Dendritic cell treated with granulocyte-macrophage colony-stimulating factor and Interleukin-4, amounts not matched to agents 40 ng/mL and 50 ng/mL, for 4 days (primary cell): ENCODE measurements around the gene TMEM190.
A peak's percentile ranks its signal among the peaks of the same experiment; 100 is the strongest.

Experiments
- H3K27ac Mint-ChIP-seq: one replicate; pipeline ENCODE4 v1.8.0; 2022; ENCODE audit warnings: mild to moderate bottlenecking, mixed read lengths
- H3K27me3 Mint-ChIP-seq: one replicate; pipeline ENCODE4 v1.8.0; 2022; ENCODE audit warnings: mild to moderate bottlenecking, mixed read lengths
- H3K36me3 Mint-ChIP-seq: one replicate; pipeline ENCODE4 v1.8.0; 2022; ENCODE audit warnings: low read depth, mixed read lengths
- H3K4me1 Mint-ChIP-seq: one replicate; pipeline ENCODE4 v1.8.0; 2022; ENCODE audit warnings: low read depth, mixed read lengths
- H3K4me3 Mint-ChIP-seq: one replicate; pipeline ENCODE4 v1.8.0; 2022; ENCODE audit warnings: mild to moderate bottlenecking, moderate library complexity, mixed read lengths
- H3K9me3 Mint-ChIP-seq: one replicate; pipeline ENCODE4 v1.8.0; 2022; ENCODE audit warnings: mixed read lengths
- intact Hi-C: fragments of 100-400 bp; cut with micrococcal nuclease; formaldehyde crosslinking; loops from one replicate; pipeline ENCODE4 v1.15.0; 2022

Gene TMEM190

DNA sequence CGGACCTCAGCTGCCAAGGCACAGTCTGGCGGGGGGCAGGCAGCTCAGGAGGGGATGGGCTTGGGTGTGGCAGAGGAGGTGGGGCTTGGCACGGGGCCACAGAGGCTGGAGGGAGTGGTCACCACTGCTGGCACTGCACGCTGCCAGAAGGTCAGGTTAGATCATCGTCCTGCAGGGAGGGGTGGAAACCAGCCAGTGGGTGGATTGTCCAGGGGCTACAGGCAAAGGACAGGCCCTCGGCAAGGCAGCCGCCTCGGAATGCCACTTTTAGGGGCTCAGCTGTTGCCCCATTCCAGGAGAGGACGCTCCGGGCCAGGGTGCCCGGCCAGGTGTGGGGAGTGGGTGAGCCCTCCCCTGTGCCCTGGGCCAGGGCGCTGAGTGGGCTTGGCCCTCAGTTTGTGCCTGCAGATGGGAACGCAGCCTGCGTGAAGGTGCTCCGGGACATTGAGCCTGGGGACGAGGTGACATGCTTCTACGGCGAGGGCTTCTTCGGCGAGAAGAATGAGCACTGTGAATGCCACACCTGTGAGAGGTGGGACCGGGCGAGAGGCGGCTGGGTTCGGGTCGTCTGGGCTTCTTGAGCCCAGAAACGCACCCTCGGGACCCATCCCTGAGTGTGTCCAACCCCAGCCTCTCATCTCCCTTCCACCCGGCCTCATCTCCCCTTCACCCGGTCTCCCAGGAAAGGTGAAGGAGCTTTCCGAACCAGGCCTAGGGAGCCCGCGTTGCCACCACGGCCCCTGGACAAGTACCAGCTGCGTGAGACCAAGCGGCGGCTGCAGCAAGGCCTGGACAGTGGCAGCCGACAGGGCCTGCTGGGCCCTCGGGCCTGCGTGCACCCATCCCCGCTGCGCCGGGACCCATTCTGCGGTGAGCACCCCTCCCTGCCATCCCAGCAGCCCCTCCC, 30.6 kb upstream of the TMEM190 start:
- Mint-ChIP-seq H3K4me1 (peaks cover 15% of the 10 kb centered on the region), H3K27me3 (peaks cover under 1% of the 10 kb centered on the region), H3K4me3 (no peak overlapping the region), H3K36me3 (peaks cover 67% of the 10 kb centered on the region), H3K27ac (peak overlapping the region; percentile 17), H3K9me3 (no peaks in the 10 kb centered on the region)
- intact Hi-C loops, result no loop called here

DNA sequence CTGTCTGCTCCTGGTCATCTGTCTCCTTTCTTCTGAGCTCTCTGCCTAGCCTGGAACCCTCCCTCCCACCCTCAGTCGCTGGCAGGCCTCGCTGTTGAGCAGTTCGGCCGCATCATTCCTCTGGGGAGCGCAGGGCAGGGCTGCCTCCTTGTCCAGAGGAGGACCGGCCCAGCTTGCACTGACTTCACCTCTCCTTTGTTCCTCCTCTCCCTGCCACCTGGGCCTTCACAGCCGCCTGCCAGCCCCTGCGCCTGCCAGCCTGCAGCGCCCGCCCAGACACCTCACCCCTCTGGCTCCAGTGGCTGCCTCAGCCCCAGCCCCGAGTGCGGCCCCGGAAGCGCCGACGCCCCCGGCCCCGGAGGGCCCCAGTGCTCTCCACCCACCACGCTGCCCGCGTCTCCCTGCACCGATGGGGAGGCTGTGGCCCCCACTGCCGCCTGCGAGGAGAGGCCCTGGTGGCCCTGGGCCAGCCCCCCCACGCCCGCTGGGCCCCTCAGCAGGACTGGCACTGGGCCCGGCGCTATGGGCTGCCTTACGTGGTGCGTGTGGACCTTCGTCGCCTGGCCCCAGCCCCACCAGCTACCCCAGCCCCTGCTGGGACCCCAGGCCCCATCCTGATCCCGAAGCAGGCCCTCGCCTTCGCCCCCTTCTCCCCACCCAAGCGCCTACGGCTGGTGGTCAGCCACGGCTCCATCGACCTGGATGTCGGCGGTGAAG, 29.7 kb upstream of the TMEM190 start:
- intact Hi-C loops, result no loop called here
- H3K9me3 Mint-ChIP-seq, result no peaks in the 10 kb centered on the region
- peaks cover 8% of the 10 kb centered on the region for H3K27me3 Mint-ChIP-seq
- peaks cover 15% of the 10 kb centered on the region for H3K4me1 Mint-ChIP-seq
- no peak overlapping the region for H3K4me3 Mint-ChIP-seq
- H3K27ac Mint-ChIP-seq, result no peak overlapping the region
- H3K36me3 Mint-ChIP-seq, result peaks cover 63% of the 10 kb centered on the region

DNA sequence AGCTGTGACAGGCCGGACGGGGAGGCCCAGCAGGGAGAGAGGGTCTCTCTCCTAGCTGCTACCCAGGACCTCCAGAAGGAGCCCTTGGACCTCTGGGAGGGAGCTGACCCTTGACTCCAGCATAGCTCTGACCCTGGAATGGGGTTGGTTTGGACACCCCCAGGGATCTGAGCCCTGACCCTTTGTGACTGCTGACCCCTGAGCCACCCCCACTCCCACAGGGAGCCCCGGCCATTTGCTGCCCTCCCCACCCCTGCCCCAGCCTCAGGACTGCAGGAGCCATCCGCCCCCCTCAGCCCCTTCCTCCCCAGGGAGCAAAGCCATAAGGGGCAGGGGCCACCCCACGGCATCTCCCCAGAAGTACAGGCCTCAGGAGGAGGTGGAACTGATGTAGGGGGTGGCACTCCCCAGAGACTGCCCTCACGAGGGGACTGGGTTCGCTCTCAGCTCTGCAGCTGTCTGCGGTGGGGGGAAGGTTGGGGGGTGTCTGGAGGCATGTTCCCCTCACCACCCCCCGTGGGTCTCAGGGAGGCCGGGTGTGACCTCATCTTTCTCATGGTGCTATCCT, 29.1 kb upstream of the TMEM190 start:
- Mint-ChIP-seq H3K27me3 (peaks cover 15% of the 10 kb centered on the region), H3K9me3 (no peaks in the 10 kb centered on the region), H3K4me3 (no peak overlapping the region), H3K36me3 (peaks cover 56% of the 10 kb centered on the region), H3K4me1 (peaks cover 22% of the 10 kb centered on the region), H3K27ac (no peak overlapping the region)
- intact Hi-C loops, result no loop called here

DNA sequence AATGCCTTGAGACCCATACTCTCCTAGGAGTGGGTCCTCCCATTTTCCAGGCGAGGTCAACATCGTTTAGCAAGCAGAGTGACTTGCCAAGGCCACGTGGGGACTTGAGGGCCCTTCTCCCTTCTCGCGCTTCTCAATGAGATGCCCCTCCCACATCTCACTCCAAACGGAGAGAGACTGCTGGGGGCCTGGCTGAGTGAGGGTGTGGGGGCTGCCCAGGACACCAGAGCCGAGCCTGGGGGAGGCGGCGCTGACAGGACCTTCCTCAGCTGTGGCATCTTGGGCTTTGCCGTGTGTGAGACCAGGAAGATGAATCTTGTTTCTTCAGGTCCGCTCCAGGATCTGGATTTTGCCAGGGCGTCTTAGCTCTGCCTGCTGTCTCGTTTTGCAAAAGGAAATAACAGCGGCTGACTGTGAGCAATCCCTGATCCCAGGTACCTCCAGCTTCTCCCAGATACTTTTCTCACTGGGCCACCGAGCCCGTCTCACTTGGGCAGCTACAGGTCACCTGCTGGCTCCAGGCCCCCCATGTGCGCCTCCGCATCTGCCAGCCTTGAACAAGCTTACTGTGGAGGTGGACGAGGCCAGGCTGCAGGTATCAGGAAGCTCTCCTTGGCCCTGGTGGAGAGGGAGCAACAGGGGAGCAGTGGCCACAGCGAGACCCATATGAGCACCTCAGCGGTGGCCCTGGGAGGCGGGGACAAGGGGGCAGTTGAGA, 28.1 kb upstream of the TMEM190 start:
- Mint-ChIP-seq H3K27ac (no peak overlapping the region), H3K36me3 (peaks cover 47% of the 10 kb centered on the region), H3K27me3 (peaks cover 24% of the 10 kb centered on the region), H3K9me3 (no peaks in the 10 kb centered on the region), H3K4me3 (no peak overlapping the region), H3K4me1 (peaks cover 31% of the 10 kb centered on the region)
- intact Hi-C loops, result no loop called here

DNA sequence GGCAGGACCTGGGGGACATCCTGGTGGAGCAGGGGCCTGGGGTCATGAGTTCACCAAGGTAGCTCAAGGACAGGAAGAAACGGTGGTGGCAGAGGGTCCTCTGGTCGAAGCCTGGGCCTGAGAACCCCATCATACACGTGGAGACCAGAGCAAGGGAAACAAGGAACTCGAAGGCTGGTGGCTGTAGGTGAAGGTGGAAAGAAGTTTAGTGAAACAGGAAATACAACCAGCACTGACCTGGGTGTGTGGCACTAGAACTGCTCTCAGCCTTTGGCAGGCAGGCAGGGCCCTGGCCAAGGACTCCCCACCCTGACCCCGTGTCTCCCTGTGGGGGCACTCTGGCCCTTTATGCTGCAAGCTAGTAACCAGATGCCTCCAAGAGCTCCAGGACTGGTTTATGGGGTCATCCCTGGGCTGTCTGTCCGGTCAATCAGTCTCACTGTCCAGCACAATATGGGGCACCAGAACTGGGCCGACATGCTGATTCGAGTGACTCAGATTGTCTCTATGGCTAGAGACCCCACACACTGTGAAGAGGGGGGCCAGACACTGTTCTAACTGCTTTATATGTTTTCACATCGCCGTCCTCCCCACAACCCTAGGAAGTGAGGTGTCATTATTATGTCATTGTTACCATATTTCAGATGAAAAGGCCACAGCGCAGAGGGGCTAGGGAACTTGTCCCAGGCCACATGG, 25.9 kb upstream of the TMEM190 start:
- Mint-ChIP-seq H3K27me3 (peaks cover 40% of the 10 kb centered on the region), H3K36me3 (peaks cover 24% of the 10 kb centered on the region), H3K4me3 (no peak overlapping the region), H3K9me3 (no peaks in the 10 kb centered on the region), H3K4me1 (peaks cover 29% of the 10 kb centered on the region), H3K27ac (no peak overlapping the region)
- intact Hi-C loops, result no loop called here

DNA sequence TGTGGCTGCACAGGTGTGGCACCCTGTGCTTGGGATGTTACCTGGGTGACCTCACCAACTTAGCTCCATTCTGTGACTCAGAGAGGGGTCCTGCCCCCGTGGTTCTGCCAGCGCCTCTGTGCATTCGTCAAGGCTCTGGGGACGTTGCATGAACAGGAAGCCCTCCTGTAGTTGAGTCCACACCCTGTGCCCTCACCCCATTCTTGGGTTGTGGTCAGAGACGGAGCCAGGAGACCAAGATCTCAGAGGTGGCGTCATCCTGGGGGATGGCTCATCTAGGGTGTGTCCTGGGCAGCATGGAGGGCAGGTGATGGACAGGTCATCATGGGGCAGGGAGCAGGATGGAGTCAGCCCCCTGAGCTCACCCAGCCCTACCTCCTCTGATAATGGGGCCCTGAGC, 24.6 kb upstream of the TMEM190 start:
- Mint-ChIP-seq H3K4me1 (peaks cover 29% of the 10 kb centered on the region), H3K27ac (no peak overlapping the region), H3K27me3 (peaks cover 52% of the 10 kb centered on the region), H3K36me3 (peaks cover 11% of the 10 kb centered on the region), H3K9me3 (no peaks in the 10 kb centered on the region), H3K4me3 (no peak overlapping the region)
- intact Hi-C loops, result no loop called here

DNA sequence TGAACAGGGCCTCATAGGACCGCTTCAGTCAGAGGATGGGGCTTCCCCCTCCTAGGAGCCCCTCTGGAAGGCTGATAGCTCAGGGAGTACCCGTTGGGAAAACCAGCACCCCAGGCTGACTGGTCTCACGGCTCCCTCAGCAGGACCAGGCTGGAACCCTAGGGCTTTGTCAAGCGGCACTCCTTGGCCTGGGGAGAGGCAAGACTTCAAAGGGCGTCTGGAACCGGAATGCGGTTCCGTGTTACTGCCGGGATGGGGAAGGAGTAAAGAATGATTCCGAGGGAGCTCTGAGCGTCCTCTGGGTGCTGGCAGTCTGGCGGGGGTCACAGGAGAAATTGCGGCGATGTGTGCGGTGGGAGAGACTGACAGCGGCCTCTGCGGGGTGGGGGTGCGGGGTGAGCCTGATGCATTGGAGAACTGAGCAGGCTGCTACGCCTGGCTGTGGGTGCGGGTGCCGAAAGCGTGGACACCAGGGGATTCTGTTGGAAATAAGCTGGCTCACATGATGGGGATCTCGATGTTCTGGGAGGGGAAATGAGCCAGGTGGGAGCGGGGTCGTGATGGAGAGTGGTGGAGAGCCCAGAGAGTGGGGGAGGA, 24.0 kb upstream of the TMEM190 start:
- H3K27ac Mint-ChIP-seq, result no peak overlapping the region
- intact Hi-C loops, result no loop called here
- peaks cover 58% of the 10 kb centered on the region for H3K27me3 Mint-ChIP-seq
- H3K36me3 Mint-ChIP-seq, result peaks cover 5% of the 10 kb centered on the region
- H3K4me3 Mint-ChIP-seq, result peak overlapping the region; percentile 26
- peaks cover 29% of the 10 kb centered on the region for H3K4me1 Mint-ChIP-seq
- no peaks in the 10 kb centered on the region for H3K9me3 Mint-ChIP-seq

DNA sequence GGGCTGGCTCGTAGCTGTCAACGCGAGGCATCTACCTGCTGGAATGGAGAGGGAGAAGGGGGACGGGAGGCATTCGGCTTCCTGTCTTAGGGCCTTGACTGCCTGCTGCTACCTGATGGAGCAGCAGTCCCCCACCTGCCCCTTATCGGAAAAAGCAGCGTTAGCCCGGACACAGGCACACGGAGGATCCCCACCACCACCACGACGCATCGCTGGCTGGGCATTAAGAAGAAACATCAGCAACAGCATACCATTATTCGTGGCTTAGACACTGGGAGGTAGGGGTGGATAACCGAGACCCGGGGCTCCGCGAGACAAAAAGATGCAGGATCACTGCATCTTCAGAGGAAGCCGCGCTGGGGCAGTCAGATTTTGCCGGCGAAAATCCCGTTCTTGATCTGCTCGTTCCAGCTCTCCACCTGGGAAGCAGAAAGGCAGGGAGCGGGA, 23.2 kb upstream of the TMEM190 start:
- peaks cover 64% of the 10 kb centered on the region for H3K27me3 Mint-ChIP-seq
- no peak overlapping the region for H3K27ac Mint-ChIP-seq
- H3K36me3 Mint-ChIP-seq, result no peaks in the 10 kb centered on the region
- intact Hi-C loops, result no loop called here
- H3K4me1 Mint-ChIP-seq, result peaks cover 29% of the 10 kb centered on the region
- no peaks in the 10 kb centered on the region for H3K9me3 Mint-ChIP-seq
- H3K4me3 Mint-ChIP-seq, result peak overlapping the region; percentile 75

DNA sequence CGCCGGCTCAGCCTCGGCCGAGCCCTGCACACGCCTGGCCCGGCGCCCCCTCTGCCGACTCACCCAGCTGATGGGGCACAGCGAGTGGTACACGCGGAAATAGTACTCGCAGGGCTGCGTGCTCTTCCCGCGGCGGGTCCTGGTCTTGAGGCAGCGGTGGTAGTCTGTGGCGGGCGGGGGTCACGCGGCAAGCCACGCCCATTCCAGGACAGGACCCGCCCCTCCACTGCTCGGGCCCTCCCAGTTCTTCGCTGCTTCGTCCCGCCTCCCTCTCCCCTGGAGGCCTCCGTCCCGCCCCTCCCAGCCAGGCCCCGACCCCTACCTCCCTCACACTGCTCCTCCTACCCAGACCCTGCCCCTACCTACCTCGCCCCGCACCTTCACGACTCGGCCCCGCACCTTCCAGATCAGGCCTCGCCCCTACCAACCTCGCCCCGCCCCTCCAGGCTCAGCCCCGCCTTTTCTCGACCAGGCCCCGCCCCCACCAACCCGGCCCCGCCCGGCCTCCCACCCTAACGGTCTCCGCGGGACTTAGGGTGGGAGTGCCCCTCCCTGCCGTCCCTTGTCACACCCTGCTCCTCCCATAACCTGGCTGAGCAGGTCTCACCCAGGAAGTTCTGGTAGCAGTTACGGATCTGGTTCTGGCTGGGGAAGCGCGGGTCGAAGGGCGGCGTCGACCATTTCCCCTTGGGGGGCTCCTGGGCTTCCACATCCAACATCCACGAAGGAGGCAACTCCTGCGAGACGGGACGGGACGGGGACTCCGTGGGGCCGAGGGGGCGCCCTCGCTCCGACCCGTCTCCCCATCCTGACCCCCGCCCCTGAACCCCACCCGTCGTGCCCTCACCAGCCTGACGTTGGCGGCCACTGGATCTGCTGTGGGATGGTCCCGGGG, 22.6 kb upstream of the TMEM190 start:
- no peaks in the 10 kb centered on the region for H3K36me3 Mint-ChIP-seq
- no peak overlapping the region for H3K27ac Mint-ChIP-seq
- H3K27me3 Mint-ChIP-seq, result peaks cover 70% of the 10 kb centered on the region
- H3K4me3 Mint-ChIP-seq, result peak overlapping the region; percentile 75
- no peaks in the 10 kb centered on the region for H3K9me3 Mint-ChIP-seq
- intact Hi-C loops, result no loop called here
- H3K4me1 Mint-ChIP-seq, result peaks cover 29% of the 10 kb centered on the region

DNA sequence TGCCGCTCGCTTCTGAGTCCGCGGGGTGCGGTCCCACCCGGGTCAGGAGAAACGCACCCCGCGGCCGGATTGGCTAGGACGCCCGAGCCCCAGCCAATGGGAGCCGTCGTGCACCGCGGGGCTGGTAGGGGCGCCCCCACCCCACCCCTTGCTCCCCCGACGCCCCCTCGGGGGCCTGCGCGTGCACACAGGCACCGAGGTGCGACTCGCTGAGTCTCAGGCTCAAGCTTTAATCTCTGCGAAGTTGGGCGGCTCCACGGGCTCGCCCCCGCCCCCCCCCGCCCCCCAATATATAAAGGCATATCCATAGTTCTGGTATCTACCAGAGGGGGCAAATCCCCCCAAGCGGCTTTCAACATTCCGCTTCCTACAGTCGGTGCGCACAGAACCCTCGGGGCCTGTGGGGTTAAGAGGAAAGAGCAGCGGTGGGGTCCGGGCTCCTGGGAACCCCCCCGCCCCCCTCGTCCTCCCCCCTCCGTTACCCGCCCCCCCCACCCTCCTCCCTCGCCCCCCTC, 21.9 kb upstream of the TMEM190 start, which contains the start of gene COX6B2:
Gene COX6B2, minus strand, starts transcription at position 22 of the 515 bp plus-strand sequence. CDS start 198 bp downstream, outside the sequence.
- Mint-ChIP-seq H3K36me3 (no peaks in the 10 kb centered on the region), H3K4me1 (peaks cover 29% of the 10 kb centered on the region), H3K9me3 (no peaks in the 10 kb centered on the region), H3K4me3 (peak within 1 kb of the TSS; percentile 75), H3K27me3 (peaks cover 70% of the 10 kb centered on the region), H3K27ac (no peak within 1 kb of the TSS)
- intact Hi-C loops, result no loop called here

DNA sequence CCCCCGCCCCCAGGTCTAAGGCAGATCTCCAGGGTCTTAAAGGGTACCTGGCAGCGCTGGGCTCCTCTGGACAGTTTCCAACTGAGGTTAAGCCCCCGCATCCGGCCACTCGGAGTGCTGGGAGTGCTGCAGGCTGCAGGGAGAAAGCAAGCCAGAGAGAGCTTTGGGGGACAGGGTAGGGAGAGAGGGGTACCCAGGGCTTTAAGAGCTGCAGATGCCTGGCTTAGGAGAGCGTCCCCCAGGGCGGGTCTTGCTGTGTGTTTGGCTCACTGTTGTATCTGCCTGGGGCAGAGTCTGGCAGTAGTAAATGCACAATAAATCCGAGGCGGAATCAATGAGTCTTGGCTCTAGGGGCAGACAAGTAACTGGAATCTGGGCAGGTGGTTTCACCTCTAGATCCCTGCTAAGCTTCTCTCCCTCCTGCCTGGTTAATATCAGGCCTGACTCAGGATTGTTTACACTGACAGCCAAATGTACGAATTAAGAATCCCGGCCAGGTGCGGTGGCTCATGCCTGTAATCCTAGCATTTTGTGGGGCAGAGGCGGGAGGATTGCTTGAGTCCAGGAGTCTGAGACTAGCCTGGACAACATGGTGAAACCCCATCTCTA, 21.3 kb upstream of the TMEM190 start:
- Mint-ChIP-seq H3K27ac (no peak overlapping the region), H3K27me3 (peaks cover 70% of the 10 kb centered on the region), H3K4me1 (peaks cover 29% of the 10 kb centered on the region), H3K36me3 (no peaks in the 10 kb centered on the region), H3K4me3 (no peak overlapping the region), H3K9me3 (no peaks in the 10 kb centered on the region)
- intact Hi-C loops, result no loop called here

DNA sequence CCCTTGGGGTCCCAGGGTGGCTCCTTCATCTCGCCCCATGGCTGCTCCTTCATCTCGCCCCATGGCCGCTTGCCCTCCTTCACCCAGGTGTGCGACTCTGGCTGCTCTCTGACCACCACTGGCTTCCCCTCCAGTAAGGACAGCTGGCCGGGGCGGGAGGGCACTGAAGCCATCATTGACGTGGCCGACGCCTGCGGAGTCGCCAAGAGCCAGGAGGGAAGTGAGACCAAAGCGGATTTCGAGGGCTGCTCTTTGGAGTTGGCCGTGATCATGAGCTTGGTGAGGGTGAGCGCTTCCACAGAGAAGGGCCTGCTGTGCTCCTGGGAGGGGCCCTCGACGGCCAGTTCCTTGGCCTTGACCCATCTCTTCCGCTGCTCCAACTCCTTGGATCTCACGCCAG, 18.1 kb upstream of the TMEM190 start:
- intact Hi-C loops, result no loop called here
- H3K36me3 Mint-ChIP-seq, result no peaks in the 10 kb centered on the region
- no peak overlapping the region for H3K27ac Mint-ChIP-seq
- peaks cover 48% of the 10 kb centered on the region for H3K27me3 Mint-ChIP-seq
- H3K4me1 Mint-ChIP-seq, result peaks cover 5% of the 10 kb centered on the region
- no peak overlapping the region for H3K4me3 Mint-ChIP-seq
- no peaks in the 10 kb centered on the region for H3K9me3 Mint-ChIP-seq
